ENCODE results near the gene FAM3B.

The FAM3B gene

GRCh38 chr21:41294548-41295231, 21.9 kb upstream of the FAM3B start:
- Histone ChIP-seq H2BK5ac (ENCODE audit: low read length) (no peak overlapping the region), H3K4ac (ENCODE audit: low read depth, low read length) (no peak overlapping the region), H3K4me3 (ENCODE audit: low read length) (no peak overlapping the region), H3K79me2 (ENCODE audit: control insufficient read depth, insufficient read depth, low read length) (no peaks in the 10 kb centered on the region), H2BK15ac (replicated peaks; ENCODE audit: low read depth) (no peak overlapping the region), H3K27ac (ENCODE audit: low read depth, low read length) (no peak overlapping the region), H3K56ac (ENCODE audit: low read length) (no peak overlapping the region), H3K79me1 (ENCODE audit: low read length) (no peaks in the 10 kb centered on the region), H2AK5ac (ENCODE audit: low read length) (no peak overlapping the region), H3K4me2 (ENCODE audit: low read length) (no peak overlapping the region), H3K4me1 (ENCODE audit: control insufficient read depth, low read depth, low read length) (no peaks in the 10 kb centered on the region), H2BK120ac (ENCODE audit: low read depth, low read length) (no peak overlapping the region), H3K18ac (ENCODE audit: low read length) (no peak overlapping the region), H4K5ac (ENCODE audit: low read length) (no peak overlapping the region), H3K27me3 (ENCODE audit: insufficient read depth, low read length, poor library complexity) (no peaks in the 10 kb centered on the region), H3K36me3 (ENCODE audit: control insufficient read depth, insufficient read depth, low read length) (no peaks in the 10 kb centered on the region), H3K9ac (ENCODE audit: low read length) (no peak overlapping the region), H4K8ac (ENCODE audit: low read depth, low read length) (no peak overlapping the region), H3K23ac (ENCODE audit: low read length) (no peak overlapping the region)
- no CpG with 5 or more reads among the region's 1 CpG for WGBS (ENCODE audit: extremely low coverage, insufficient coverage, low lambda C conversion rate)
- no peak for DNase-seq

GRCh38 chr21:41295721-41296254, 20.8 kb upstream of the FAM3B start:
- H4K5ac ChIP-seq (ENCODE audit: low read length) = no peak overlapping the region
- H3K18ac ChIP-seq (ENCODE audit: low read length) = no peak overlapping the region
- H2BK15ac ChIP-seq (replicated peaks; ENCODE audit: low read depth) = no peak overlapping the region
- no peak overlapping the region for H3K23ac ChIP-seq (ENCODE audit: low read length)
- H3K36me3 ChIP-seq (ENCODE audit: control insufficient read depth, insufficient read depth, low read length) = no peaks in the 10 kb centered on the region
- no peak overlapping the region for H3K27ac ChIP-seq (ENCODE audit: low read depth, low read length)
- no peak overlapping the region for H3K4me3 ChIP-seq (ENCODE audit: low read length)
- H3K4ac ChIP-seq (ENCODE audit: low read depth, low read length) = no peak overlapping the region
- H3K27me3 ChIP-seq (ENCODE audit: insufficient read depth, low read length, poor library complexity) = no peaks in the 10 kb centered on the region
- DNase-seq = no peak
- H3K4me1 ChIP-seq (ENCODE audit: control insufficient read depth, low read depth, low read length) = no peaks in the 10 kb centered on the region
- no peaks in the 10 kb centered on the region for H3K79me2 ChIP-seq (ENCODE audit: control insufficient read depth, insufficient read depth, low read length)
- H3K79me1 ChIP-seq (ENCODE audit: low read length) = no peaks in the 10 kb centered on the region
- WGBS (ENCODE audit: extremely low coverage, insufficient coverage, low lambda C conversion rate) = no CpG with 5 or more reads among the region's 4 CpGs
- no peak overlapping the region for H2BK5ac ChIP-seq (ENCODE audit: low read length)
- H3K4me2 ChIP-seq (ENCODE audit: low read length) = no peak overlapping the region
- H3K9ac ChIP-seq (ENCODE audit: low read length) = no peak overlapping the region
- H3K56ac ChIP-seq (ENCODE audit: low read length) = no peak overlapping the region
- no peak overlapping the region for H4K8ac ChIP-seq (ENCODE audit: low read depth, low read length)
- no peak overlapping the region for H2AK5ac ChIP-seq (ENCODE audit: low read length)
- H2BK120ac ChIP-seq (ENCODE audit: low read depth, low read length) = no peak overlapping the region

GRCh38 chr21:41302976-41303375, 13.6 kb upstream of the FAM3B start:
- H3K36me3 ChIP-seq (ENCODE audit: control insufficient read depth, insufficient read depth, low read length) = no peaks in the 10 kb centered on the region
- no peak overlapping the region for H3K23ac ChIP-seq (ENCODE audit: low read length)
- no peak overlapping the region for H2BK15ac ChIP-seq (replicated peaks; ENCODE audit: low read depth)
- no CpG with 5 or more reads among the region's 1 CpG for WGBS (ENCODE audit: extremely low coverage, insufficient coverage, low lambda C conversion rate)
- no peak for DNase-seq
- no peak overlapping the region for H3K4ac ChIP-seq (ENCODE audit: low read depth, low read length)
- H4K5ac ChIP-seq (ENCODE audit: low read length) = no peak overlapping the region
- no peak overlapping the region for H3K27ac ChIP-seq (ENCODE audit: low read depth, low read length)
- no peak overlapping the region for H3K9ac ChIP-seq (ENCODE audit: low read length)
- no peak overlapping the region for H3K4me3 ChIP-seq (ENCODE audit: low read length)
- no peaks in the 10 kb centered on the region for H3K79me2 ChIP-seq (ENCODE audit: control insufficient read depth, insufficient read depth, low read length)
- no peaks in the 10 kb centered on the region for H3K79me1 ChIP-seq (ENCODE audit: low read length)
- no peaks in the 10 kb centered on the region for H3K27me3 ChIP-seq (ENCODE audit: insufficient read depth, low read length, poor library complexity)
- H2BK120ac ChIP-seq (ENCODE audit: low read depth, low read length) = no peak overlapping the region
- H4K8ac ChIP-seq (ENCODE audit: low read depth, low read length) = no peak overlapping the region
- H2AK5ac ChIP-seq (ENCODE audit: low read length) = no peak overlapping the region
- H3K56ac ChIP-seq (ENCODE audit: low read length) = no peak overlapping the region
- H3K4me2 ChIP-seq (ENCODE audit: low read length) = no peak overlapping the region
- H2BK5ac ChIP-seq (ENCODE audit: low read length) = no peak overlapping the region
- no peak overlapping the region for H3K18ac ChIP-seq (ENCODE audit: low read length)
- no peaks in the 10 kb centered on the region for H3K4me1 ChIP-seq (ENCODE audit: control insufficient read depth, low read depth, low read length)

GRCh38 chr21:41304068-41304720, 12.4 kb upstream of the FAM3B start:
- Histone ChIP-seq H3K4me3 (ENCODE audit: low read length) (no peak overlapping the region), H3K18ac (ENCODE audit: low read length) (no peak overlapping the region), H3K9ac (ENCODE audit: low read length) (no peak overlapping the region), H3K4ac (ENCODE audit: low read depth, low read length) (no peak overlapping the region), H2BK15ac (replicated peaks; ENCODE audit: low read depth) (no peak overlapping the region), H4K5ac (ENCODE audit: low read length) (no peak overlapping the region), H3K4me1 (ENCODE audit: control insufficient read depth, low read depth, low read length) (no peaks in the 10 kb centered on the region), H3K4me2 (ENCODE audit: low read length) (no peak overlapping the region), H2BK120ac (ENCODE audit: low read depth, low read length) (no peak overlapping the region), H3K56ac (ENCODE audit: low read length) (no peak overlapping the region), H3K23ac (ENCODE audit: low read length) (no peak overlapping the region), H3K36me3 (ENCODE audit: control insufficient read depth, insufficient read depth, low read length) (no peaks in the 10 kb centered on the region), H2BK5ac (ENCODE audit: low read length) (no peak overlapping the region), H3K79me2 (ENCODE audit: control insufficient read depth, insufficient read depth, low read length) (no peaks in the 10 kb centered on the region), H4K8ac (ENCODE audit: low read depth, low read length) (no peak overlapping the region), H3K27me3 (ENCODE audit: insufficient read depth, low read length, poor library complexity) (no peaks in the 10 kb centered on the region), H2AK5ac (ENCODE audit: low read length) (no peak overlapping the region), H3K27ac (ENCODE audit: low read depth, low read length) (no peak overlapping the region), H3K79me1 (ENCODE audit: low read length) (no peaks in the 10 kb centered on the region)
- DNase-seq = no peak
- no CpG with 5 or more reads among the region's 40 CpGs for WGBS (ENCODE audit: extremely low coverage, insufficient coverage, low lambda C conversion rate)

- Histone ChIP-seq H3K4me2 (ENCODE audit: low read length) (no peak overlapping the region), H3K9ac (ENCODE audit: low read length) (no peak overlapping the region), H3K79me2 (ENCODE audit: control insufficient read depth, insufficient read depth, low read length) (no peaks in the 10 kb centered on the region), H3K79me1 (ENCODE audit: low read length) (no peaks in the 10 kb centered on the region), H3K27ac (ENCODE audit: low read depth, low read length) (no peak overlapping the region), H4K5ac (ENCODE audit: low read length) (no peak overlapping the region), H3K23ac (ENCODE audit: low read length) (no peak overlapping the region), H2AK5ac (ENCODE audit: low read length) (no peak overlapping the region), H3K4ac (ENCODE audit: low read depth, low read length) (no peak overlapping the region), H3K56ac (ENCODE audit: low read length) (no peak overlapping the region), H2BK5ac (ENCODE audit: low read length) (no peak overlapping the region), H4K8ac (ENCODE audit: low read depth, low read length) (no peak overlapping the region), H2BK120ac (ENCODE audit: low read depth, low read length) (no peak overlapping the region), H3K18ac (ENCODE audit: low read length) (no peak overlapping the region), H3K27me3 (ENCODE audit: insufficient read depth, low read length, poor library complexity) (no peaks in the 10 kb centered on the region), H2BK15ac (replicated peaks; ENCODE audit: low read depth) (no peak overlapping the region), H3K4me3 (ENCODE audit: low read length) (no peak overlapping the region), H3K4me1 (ENCODE audit: control insufficient read depth, low read depth, low read length) (no peaks in the 10 kb centered on the region), H3K36me3 (ENCODE audit: control insufficient read depth, insufficient read depth, low read length) (no peaks in the 10 kb centered on the region)
- no peak for DNase-seq
Measured at GRCh38 chr21:41307219-41307618, 9.4 kb upstream of the FAM3B start.
